K562 (cell line): ENCODE data around the gene ANKRD12. TPM values are rescaled to one million over a fixed set of nuclear protein-coding genes. Genes with fewer than 3 reads are reported as not detected.

Source experiments
- ATAC-seq: fragments of 200-7000 bp; cut with Tn5 transposase; 3 replicates; pipeline ENCODE4 v1.9.1; 2020; ENCODE audit warnings: moderate library complexity
- BruUV-seq: library from RNA; stranded (reverse); fragments of 400-500 nt; replicated peaks from 2 replicates; lab custom pipeline; 2021; lab: Mats Ljungman, UMichigan
- CTCF ChIA-PET: fragments of 300-600 bp; formaldehyde crosslinking; extraction: SDS; loops from one replicate; lab custom pipeline; 2021; ENCODE audit warnings: low intra/inter-chr PET ratio; lab: Yijun Ruan, JAX
- POLR2A ChIA-PET: fragments of 300-600, 350-650 bp; sonication (Branson Sonifier 250); formaldehyde crosslinking; extraction: SDS; loops from one replicate; lab custom pipeline; 2021; ENCODE audit warnings: antibody characterized with exemption, inconsistent platforms; lab: Yijun Ruan, JAX
- DNase-seq, 4 experiments: peaks; one replicate each; pipeline versions ENCODE4 v3.0.0 to v3.0.0-alpha.2; 2011 to 2018; ENCODE audit warnings: low spot score in 3 of 4, mixed read lengths in 3 of 4; ENCODE audit errors: extremely low read depth in 1 of 4
- FAIRE-seq: peaks from 2 replicates; lab custom pipeline; 2011; peaks lifted over from hg19 to GRCh38; lab: Jason Lieb, UNC
- H2AFZ ChIP-seq: 2 replicates; pipeline ENCODE4 v1.6.0; 2011; ENCODE audit warnings: low read depth, low read length, control low read depth, inconsistent platforms
- H3K27ac ChIP-seq: fragments of 200-600 bp; 3 replicates; pipeline ENCODE4 v1.8.0; 2011; ENCODE audit warnings: low read depth, mild to moderate bottlenecking, control low read depth, inconsistent platforms, low read length, moderate library complexity, mixed read lengths; ENCODE audit errors: extremely low read depth
- H3K27me3 ChIP-seq, 2 experiments: fragments of 300-600 bp in 1 of 2; 2 replicates in 1 of 2; 3 replicates in 1 of 2; pipeline versions ENCODE4 v1.6.0 to v1.8.0; 2011; ENCODE audit warnings: inconsistent platforms in 2 of 2, low read length in 2 of 2, mild to moderate bottlenecking in 1 of 2, mixed read lengths in 1 of 2, moderate library complexity in 1 of 2; ENCODE audit not compliant: control insufficient read depth in 2 of 2, insufficient read depth in 2 of 2
- H3K36me3 ChIP-seq: fragments of 300-600 bp; 3 replicates; pipeline ENCODE4 v1.8.0; 2011; ENCODE audit warnings: mild to moderate bottlenecking, low read length, inconsistent platforms; ENCODE audit not compliant: control insufficient read depth, insufficient read depth
- H3K4me1 ChIP-seq, 2 experiments: fragments of 200-600 bp in 1 of 2; replicated peaks in 1 of 2; 2 replicates in 1 of 2; 3 replicates in 1 of 2; pipeline versions ENCODE4 v1.5.1 to v1.8.0; 2011; ENCODE audit warnings: inconsistent platforms in 2 of 2, low read length in 2 of 2, mild to moderate bottlenecking in 1 of 2, mixed read lengths in 1 of 2, moderate library complexity in 1 of 2; ENCODE audit not compliant: control insufficient read depth in 2 of 2, insufficient read depth in 2 of 2
- H3K4me2 ChIP-seq: 2 replicates; pipeline ENCODE4 v1.6.1; 2011; ENCODE audit warnings: low read length, control low read depth, inconsistent platforms, mixed read lengths; ENCODE audit not compliant: insufficient read depth
- H3K4me3 ChIP-seq: fragments of 200-600 bp; sonication (generic), shearing (Covaris generic); 2 replicates; pipeline ENCODE4 v1.5.1; 2016; ENCODE audit warnings: control low read depth, inconsistent platforms
- H3K79me2 ChIP-seq: fragments of 200-600 bp; 3 replicates; pipeline ENCODE4 v1.8.0; 2011; ENCODE audit warnings: low read length, inconsistent platforms; ENCODE audit not compliant: control insufficient read depth, insufficient read depth
- H3K9ac ChIP-seq, 2 experiments: 2 replicates each; pipeline versions ENCODE4 v1.6.0 to v1.6.1; 2011; ENCODE audit warnings: low read depth in 2 of 2, low read length in 2 of 2, control low read depth in 1 of 2, inconsistent platforms in 1 of 2, mild to moderate bottlenecking in 1 of 2, mixed read lengths in 1 of 2; ENCODE audit not compliant: insufficient read depth in 1 of 2
- H3K9me1 ChIP-seq: one replicate; pipeline ENCODE4 v1.6.0; 2011; ENCODE audit warnings: inconsistent platforms, mild to moderate bottlenecking, low read length, moderate library complexity; ENCODE audit not compliant: control insufficient read depth, insufficient read depth
- H3K9me3 ChIP-seq: replicated peaks from 2 replicates; pipeline ENCODE4 v1.5.1; 2011; ENCODE audit warnings: low read depth, low read length, inconsistent platforms; ENCODE audit not compliant: control insufficient read depth, insufficient read depth
- H4K20me1 ChIP-seq: replicated peaks from 2 replicates; pipeline ENCODE4 v1.6.1; 2011; ENCODE audit warnings: low read length, inconsistent platforms, mixed read lengths; ENCODE audit not compliant: control insufficient read depth, insufficient read depth
- HDAC1 ChIP-seq, 2 experiments: fragments of 450-650 bp; IDR thresholded peaks; 2 replicates each; pipeline ENCODE4 v1.6.1; 2016 to 2017; ENCODE audit warnings: inconsistent platforms in 1 of 2, mild to moderate bottlenecking in 1 of 2, moderate library complexity in 1 of 2
- MECOM ChIP-seq: fragments of 250-450 bp; sonication (Bioruptor Pico); IDR thresholded peaks from 2 replicates; pipeline ENCODE4 v1.8.0; 2022; ENCODE audit warnings: inconsistent platforms
- NCOA6 ChIP-seq: fragments of 450-650 bp; IDR thresholded peaks from 2 replicates; pipeline ENCODE4 v1.6.1; 2017; ENCODE audit warnings: mild to moderate bottlenecking
- NFIX ChIP-seq: fragments of 250-450 bp; sonication (Bioruptor Pico); IDR thresholded peaks from 2 replicates; pipeline ENCODE4 v1.4.0; 2020; ENCODE audit warnings: low read depth, mild to moderate bottlenecking, moderate library complexity
- RFX5 ChIP-seq: IDR thresholded peaks from 2 replicates; pipeline ENCODE4 v1.6.1; 2011; ENCODE audit warnings: low read depth, mild to moderate bottlenecking, improper control_type of control experiment, low read length
- SIN3B ChIP-seq: fragments of 450-650 bp; IDR thresholded peaks from 2 replicates; pipeline ENCODE4 v1.6.1; 2017; ENCODE audit warnings: low read depth, mild to moderate bottlenecking, moderate library complexity
- SMARCE1 ChIP-seq: fragments of 450-650 bp; IDR thresholded peaks from 2 replicates; pipeline ENCODE4 v1.7.1; 2016; ENCODE audit warnings: mild to moderate bottlenecking
- TCF7L2 ChIP-seq: fragments of 150-350 bp; IDR thresholded peaks from 2 replicates; pipeline ENCODE4 v1.6.1; 2016; ENCODE audit warnings: low read depth, mild to moderate bottlenecking, low read length, moderate library complexity
- TRIM28 ChIP-seq: fragments of 450-650 bp; IDR thresholded peaks from 2 replicates; pipeline ENCODE4 v1.6.1; 2017
- VEZF1 ChIP-seq: fragments of 200-800 bp; sonication (Bioruptor generic); IDR thresholded peaks from 2 replicates; pipeline ENCODE4 v1.6.1; 2017; ENCODE audit warnings: missing genetic modification characterization, missing compliant biosample characterization
- ZNF197 ChIP-seq: fragments of 200-800 bp; sonication (Bioruptor generic); IDR thresholded peaks from 2 replicates; pipeline ENCODE4 v1.6.1; 2016; ENCODE audit warnings: low read depth, missing genetic modification characterization, missing compliant biosample characterization
- ZNF324 ChIP-seq: fragments of 250-450 bp; sonication (Bioruptor Pico); IDR thresholded peaks from 2 replicates; pipeline ENCODE4 v1.4.0; 2020; ENCODE audit warnings: mild to moderate bottlenecking
- ZNF76 ChIP-seq: fragments of 250-450 bp; sonication (Bioruptor Pico); IDR thresholded peaks from 2 replicates; pipeline ENCODE4 v1.4.0; 2020; ENCODE audit warnings: mild to moderate bottlenecking, moderate library complexity, borderline replicate concordance
- WGBS: fragments of 100-300 bp; shearing (Covaris generic); methylation state at CpG from one replicate; pipeline ENCODE4 v1.1.6; 2016; ENCODE audit warnings: low coverage, mixed read lengths; ENCODE audit not compliant: insufficient coverage; ENCODE audit errors: missing lambda C conversion rate; 5-methylcytosine and 5-hydroxymethylcytosine counted together
- in situ Hi-C: fragments of 300-500 bp; cut with MboI; formaldehyde crosslinking; loops from 4 replicates; pipeline ENCODE4 v1.15.0; 2018; ENCODE audit warnings: inconsistent platforms, mixed read lengths
- intact Hi-C: fragments of 100-400 bp; cut with micrococcal nuclease; formaldehyde crosslinking; loops from 2 replicates; pipeline ENCODE4 v1.14.2; 2022
- polyA plus RNA-seq, 8 experiments: library from polyadenylated mRNA; depleted of rRNA in 4 of 8; stranded (reverse) in 5 of 8; unstranded in 3 of 8; fragments of >200 nt; fragmentation: Nextera tagmentation in 2 of 8; fragmentation: Illumina TruSeq in 1 of 8; extraction: Ambion mirVana in 2 of 8; extraction: Trizol in 1 of 8; gene quantifications; 2 replicates each; pipeline versions ENCODE4 v1.2.1 to v1.2.3, GENCODE V29; 2011 to 2014; ENCODE audit warnings: inconsistent platforms in 1 of 8, missing spikeins in 1 of 8
- total RNA-seq, 7 experiments: library from RNA; depleted of rRNA in 6 of 7; stranded (reverse); fragments of >200 nt in 6 of 7; fragmentation: Illumina TruSeq in 2 of 7; extraction: Trizol in 2 of 7; gene quantifications; 2 replicates each; pipeline versions ENCODE4 v1.2.1 to v1.2.3, GENCODE V29; 2011 to 2021; ENCODE audit warnings: low replicate concordance in 1 of 7
- TF ChIP-seq, protein P1 (sequence below): fragments of 250-450 bp; sonication (Bioruptor Pico); IDR thresholded peaks from 2 replicates; pipeline ENCODE4 v1.8.0; 2022; ENCODE audit warnings: inconsistent platforms
- TF ChIP-seq, protein P2 (sequence below), 2 experiments: fragments of 450-650 bp in 1 of 2; IDR thresholded peaks; 2 replicates each; pipeline ENCODE4 v1.6.1; 2011 to 2017; ENCODE audit warnings: low read depth in 2 of 2, antibody characterized with exemption in 1 of 2, borderline replicate concordance in 1 of 2, low read length in 1 of 2, mild to moderate bottlenecking in 1 of 2, mixed read lengths in 1 of 2; ENCODE audit not compliant: control insufficient read depth in 1 of 2

The ANKRD12 gene
- total and polyA plus RNA-seq, 9 of the 15 experiments (the other 6 are each of a cell fraction or from before 2014, with no cell fraction given) = 6.6 to 28.2 (median 16.0) TPM

DNA sequence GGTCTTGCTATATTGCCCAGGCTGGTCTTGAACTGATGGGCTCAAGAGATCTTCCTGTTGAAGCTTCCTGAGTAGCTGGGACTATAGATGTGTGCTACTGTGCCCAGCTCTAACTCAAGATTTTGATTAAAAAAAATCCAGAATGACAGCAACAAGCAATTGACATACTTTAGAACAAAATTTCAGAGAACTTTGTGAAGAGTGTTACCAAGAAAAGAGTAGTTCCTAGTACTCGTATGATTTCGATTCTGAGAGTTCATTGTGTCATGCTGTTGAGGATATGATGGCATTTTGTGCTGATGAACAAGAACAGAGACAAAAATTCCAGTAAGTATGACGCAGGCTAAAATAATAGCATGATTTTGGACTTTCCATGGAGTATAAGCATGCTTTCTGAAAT lies 107.8 kb downstream of the ANKRD12 start:
- no peaks in the 10 kb centered on the region for H3K9me1 ChIP-seq
- TF ChIP-seq RFX5 = no peak
- TF ChIP-seq ZNF197 = no peak
- no peak for TF ChIP-seq VEZF1
- TF ChIP-seq, protein P1, sequence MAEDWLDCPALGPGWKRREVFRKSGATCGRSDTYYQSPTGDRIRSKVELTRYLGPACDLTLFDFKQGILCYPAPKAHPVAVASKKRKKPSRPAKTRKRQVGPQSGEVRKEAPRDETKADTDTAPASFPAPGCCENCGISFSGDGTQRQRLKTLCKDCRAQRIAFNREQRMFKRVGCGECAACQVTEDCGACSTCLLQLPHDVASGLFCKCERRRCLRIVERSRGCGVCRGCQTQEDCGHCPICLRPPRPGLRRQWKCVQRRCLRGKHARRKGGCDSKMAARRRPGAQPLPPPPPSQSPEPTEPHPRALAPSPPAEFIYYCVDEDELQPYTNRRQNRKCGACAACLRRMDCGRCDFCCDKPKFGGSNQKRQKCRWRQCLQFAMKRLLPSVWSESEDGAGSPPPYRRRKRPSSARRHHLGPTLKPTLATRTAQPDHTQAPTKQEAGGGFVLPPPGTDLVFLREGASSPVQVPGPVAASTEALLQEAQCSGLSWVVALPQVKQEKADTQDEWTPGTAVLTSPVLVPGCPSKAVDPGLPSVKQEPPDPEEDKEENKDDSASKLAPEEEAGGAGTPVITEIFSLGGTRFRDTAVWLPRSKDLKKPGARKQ (CRISPR knock-in tag) = no peak
- TF ChIP-seq ZNF76 = no peak
- TF ChIP-seq, protein P2, sequence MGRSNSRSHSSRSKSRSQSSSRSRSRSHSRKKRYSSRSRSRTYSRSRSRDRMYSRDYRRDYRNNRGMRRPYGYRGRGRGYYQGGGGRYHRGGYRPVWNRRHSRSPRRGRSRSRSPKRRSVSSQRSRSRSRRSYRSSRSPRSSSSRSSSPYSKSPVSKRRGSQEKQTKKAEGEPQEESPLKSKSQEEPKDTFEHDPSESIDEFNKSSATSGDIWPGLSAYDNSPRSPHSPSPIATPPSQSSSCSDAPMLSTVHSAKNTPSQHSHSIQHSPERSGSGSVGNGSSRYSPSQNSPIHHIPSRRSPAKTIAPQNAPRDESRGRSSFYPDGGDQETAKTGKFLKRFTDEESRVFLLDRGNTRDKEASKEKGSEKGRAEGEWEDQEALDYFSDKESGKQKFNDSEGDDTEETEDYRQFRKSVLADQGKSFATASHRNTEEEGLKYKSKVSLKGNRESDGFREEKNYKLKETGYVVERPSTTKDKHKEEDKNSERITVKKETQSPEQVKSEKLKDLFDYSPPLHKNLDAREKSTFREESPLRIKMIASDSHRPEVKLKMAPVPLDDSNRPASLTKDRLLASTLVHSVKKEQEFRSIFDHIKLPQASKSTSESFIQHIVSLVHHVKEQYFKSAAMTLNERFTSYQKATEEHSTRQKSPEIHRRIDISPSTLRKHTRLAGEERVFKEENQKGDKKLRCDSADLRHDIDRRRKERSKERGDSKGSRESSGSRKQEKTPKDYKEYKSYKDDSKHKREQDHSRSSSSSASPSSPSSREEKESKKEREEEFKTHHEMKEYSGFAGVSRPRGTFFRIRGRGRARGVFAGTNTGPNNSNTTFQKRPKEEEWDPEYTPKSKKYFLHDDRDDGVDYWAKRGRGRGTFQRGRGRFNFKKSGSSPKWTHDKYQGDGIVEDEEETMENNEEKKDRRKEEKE (IDR thresholded peaks at IDR 0.05; ENCODE audit: borderline replicate concordance in 1 of 2, control insufficient read depth in 1 of 2, low read depth in 2 of 2, low read length in 1 of 2) = no peak
- TF ChIP-seq TRIM28 = no peak
- TF ChIP-seq NCOA6 = no peak
- TF ChIP-seq ZNF324 (CRISPR knock-in tag) = no peak
- no peak for TF ChIP-seq SMARCE1
- TF ChIP-seq HDAC1 (IDR thresholded peaks at IDR 0.05) = no peak
- no peak for TF ChIP-seq TCF7L2
- no peak for TF ChIP-seq NFIX (CRISPR knock-in tag)
- no peak for TF ChIP-seq MECOM
- TF ChIP-seq SIN3B = no peak
- TF ChIP-seq, all 486 proteins: peak for 0
- in situ Hi-C loops = no loop called here
- CTCF ChIA-PET = no interaction called here
- DNase-seq = no peak
- Histone ChIP-seq H3K9me3 (no peaks in the 10 kb centered on the region), H3K27me3 (no peaks in the 10 kb centered on the region), H3K27ac (no peak overlapping the region), H3K36me3 (peaks cover 20% of the 10 kb centered on the region), H3K79me2 (no peaks in the 10 kb centered on the region), H2AFZ (no peak overlapping the region), H4K20me1 (no peaks in the 10 kb centered on the region), H3K4me3 (no peak overlapping the region), H3K9ac (no peak overlapping the region), H3K4me1 (no peaks in the 10 kb centered on the region), H3K4me2 (no peak overlapping the region)
- 84% methylated on average over 3 of the region's 3 CpGs for WGBS
- POLR2A ChIA-PET = no interaction called here
- ATAC-seq = no peak
- intact Hi-C loops = no loop called here
- FAIRE-seq = no peak
- no TSS peak for BruUV-seq
